CD4-positive, alpha-beta T cell treated with Interleukin-10 for 1 hour (primary cell): ENCODE data around the gene MRPL33.

Experiments
- DNase-seq: peaks from one replicate; pipeline ENCODE4 v3.0.0-alpha.2; 2020

The MRPL33 gene

DNA sequence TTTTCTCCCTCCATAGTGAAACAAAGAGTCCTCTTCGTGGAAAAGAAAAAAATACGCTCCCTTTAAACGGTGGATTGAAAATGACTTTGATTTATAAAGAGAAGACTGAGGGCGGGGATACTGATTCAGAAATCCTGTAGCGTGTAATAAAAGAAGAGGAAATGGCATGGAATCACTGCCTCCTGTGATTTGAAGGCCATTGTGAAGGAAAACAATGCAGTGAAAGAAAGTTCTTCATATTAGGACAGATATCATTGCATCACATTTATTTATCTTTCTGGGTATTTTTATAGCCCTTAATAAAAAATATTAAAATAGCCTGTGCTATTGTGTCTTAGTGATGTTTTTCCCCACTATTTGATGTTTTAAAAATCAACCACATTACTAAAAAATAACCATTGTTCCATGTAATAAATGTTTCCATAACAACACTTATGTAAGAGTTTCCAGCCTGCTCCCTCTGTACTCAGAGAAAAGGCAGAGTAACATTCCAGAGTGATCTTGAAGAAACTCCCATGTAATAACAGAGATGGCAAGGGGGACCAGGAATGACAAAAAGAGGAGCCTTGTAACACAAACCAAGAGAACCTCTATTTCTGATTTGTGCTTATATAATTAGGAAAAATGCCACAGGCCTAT, 8.0 kb downstream of the MRPL33 start:
- no peak for DNase-seq

- DNase-seq, result no peak
Measured at GRCh38 chr2:27781496-27781895, 10.0 kb downstream of the MRPL33 start.

DNA sequence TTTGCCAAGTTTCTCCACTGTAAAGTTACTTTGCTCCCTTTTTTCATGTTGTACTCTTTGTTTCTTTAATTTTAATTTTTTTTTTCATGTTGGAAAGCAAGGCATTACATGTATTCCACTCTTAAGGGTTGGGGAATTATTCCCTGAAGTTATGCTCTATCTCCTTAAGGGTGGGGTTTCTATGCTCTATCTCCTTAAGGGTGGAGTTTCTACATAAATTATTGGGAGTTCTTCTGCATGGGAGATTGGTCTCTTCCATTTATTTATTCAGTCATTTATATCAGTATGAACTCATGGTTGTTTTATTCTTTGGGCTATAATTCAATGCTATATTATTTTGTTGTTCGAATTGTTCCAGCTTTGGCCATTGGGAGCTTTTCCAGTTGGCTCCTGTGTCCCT, 11.2 kb downstream of the MRPL33 start:
- no peak for DNase-seq

DNA sequence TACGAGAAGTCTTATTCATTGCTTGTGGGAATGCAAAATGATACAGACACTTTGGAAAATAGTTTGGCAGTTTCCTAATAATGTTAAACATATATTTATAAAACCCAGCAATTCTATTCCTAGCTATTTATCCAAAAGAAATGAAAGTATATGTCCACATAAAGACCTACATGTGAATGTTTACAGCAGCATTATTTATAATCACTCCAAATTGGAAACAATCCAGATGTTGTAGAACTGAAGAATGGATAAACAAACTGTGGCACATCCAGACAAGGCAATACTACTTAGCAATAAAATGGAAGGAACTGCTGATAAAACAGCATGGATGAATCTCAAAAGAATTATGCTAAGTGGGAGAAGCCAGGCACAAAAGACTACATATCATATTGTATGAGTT, 19.3 kb downstream of the MRPL33 start:
- DNase-seq, result no peak

GRCh38 chr2:27792759-27793158, 21.2 kb downstream of the MRPL33 start:
- no peak for DNase-seq

GRCh38 chr2:27795093-27795834, 23.7 kb downstream of the MRPL33 start:
- DNase-seq, result no peak

- no peak for DNase-seq
Measured at GRCh38 chr2:27795868-27796277, 24.4 kb downstream of the MRPL33 start.

GRCh38 chr2:27796791-27797765, 25.6 kb downstream of the MRPL33 start:
- DNase-seq, result no peak

DNA sequence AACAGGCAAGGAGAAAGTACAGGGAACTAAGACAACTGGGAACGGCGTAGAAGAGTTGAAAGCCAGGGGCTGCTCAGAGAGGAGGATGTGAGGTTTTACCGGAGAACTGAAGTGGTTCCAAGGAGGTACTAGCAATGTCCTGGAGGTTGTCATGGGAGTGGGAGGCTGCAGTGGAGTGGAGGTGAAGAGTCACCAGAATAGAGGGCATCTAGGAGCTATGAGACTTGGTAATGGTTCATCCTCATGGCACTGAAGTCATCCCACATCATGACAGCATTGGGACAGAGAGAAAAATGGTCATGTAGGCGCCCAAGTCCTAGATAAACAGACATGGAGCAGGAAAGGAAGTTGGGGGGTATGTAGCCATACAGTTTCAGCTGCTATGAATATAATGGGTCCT, 26.3 kb downstream of the MRPL33 start:
- DNase-seq, result no peak

DNA sequence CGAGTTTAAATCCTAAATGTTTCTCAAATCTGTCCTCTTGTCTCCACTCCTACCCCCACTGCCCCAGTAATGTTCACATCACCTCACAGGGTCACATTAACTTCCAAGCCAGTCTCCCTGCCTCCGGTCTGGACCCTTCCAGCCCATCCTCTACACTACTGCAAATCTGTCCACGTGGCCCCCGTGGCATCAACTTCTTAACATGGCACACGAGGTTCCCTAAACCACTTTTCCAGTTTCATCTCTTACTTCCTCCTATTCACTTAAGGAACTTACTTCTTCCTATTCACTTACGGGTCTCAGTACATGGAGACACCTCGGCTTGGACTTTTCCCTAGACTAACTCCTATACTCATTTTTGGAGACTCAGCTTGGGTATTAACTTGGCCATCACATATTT, 27.0 kb downstream of the MRPL33 start:
- no peak for DNase-seq

- DNase-seq, result no peak
Measured at GRCh38 chr2:27798948-27799645, 27.6 kb downstream of the MRPL33 start.

- DNase-seq, result no peak
Measured at GRCh38 chr2:27799646-27800010, 28.1 kb downstream of the MRPL33 start.

GRCh38 chr2:27800856-27801255, 29.3 kb downstream of the MRPL33 start:
- DNase-seq, result no peak

DNA sequence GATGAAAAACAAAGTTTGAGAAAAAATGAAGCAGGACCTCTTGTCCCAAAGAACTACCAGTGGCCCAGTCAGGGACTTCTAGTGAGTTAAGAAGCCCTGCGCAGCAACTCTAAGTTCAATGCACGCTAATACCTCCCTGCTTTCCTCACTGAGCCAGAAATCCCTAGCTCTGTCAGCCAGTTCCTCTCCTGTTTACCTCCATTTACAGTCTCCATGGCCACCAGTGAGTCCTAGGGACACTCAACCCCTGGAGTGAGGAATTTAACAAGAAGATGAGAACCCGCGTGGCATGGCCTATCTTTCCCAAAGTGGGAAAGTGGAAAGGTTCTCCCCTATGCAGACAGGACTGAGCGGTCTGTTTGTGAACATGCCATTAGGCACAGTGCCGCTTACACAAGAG, 31.0 kb downstream of the MRPL33 start:
- DNase-seq, result no peak

- DNase-seq, result no peak
Measured at GRCh38 chr2:27803046-27803445, 31.5 kb downstream of the MRPL33 start.

DNA sequence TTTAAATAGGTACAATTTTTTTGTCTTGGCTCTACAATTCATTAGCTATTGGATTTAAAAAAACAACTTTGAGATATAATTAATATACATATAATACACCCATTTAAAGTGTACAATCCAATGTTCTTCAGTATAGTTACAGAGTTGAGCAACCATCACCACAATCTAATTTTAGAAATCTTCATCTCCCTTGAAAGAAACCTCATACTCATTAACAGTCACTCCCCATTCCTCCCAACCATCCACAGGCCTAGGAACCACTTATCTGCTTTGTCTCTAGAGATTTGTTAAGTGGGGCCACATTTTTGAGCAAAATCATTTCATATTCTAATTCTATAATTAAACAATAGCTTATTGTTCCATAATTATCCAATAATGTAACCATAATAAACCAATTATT, 32.6 kb downstream of the MRPL33 start:
- DNase-seq, result no peak

DNA sequence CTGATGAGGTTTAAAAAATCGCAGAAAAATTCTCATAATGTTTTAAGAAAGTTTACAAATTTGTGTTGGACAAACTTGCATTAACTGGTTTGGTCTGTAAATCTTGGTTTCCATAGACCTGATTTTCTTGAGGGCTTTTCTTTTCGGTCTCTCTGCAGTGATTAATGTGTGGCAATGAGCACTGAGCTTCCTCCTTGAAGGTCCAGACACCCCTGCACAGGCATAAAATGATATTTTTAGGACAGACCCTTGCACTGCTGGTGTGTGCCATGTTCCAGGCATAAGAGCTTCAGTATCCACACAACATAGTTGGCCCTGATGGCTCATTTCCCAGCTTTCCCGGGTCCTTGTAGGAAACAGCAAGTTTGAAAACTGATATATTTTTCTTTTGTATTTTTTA, 33.7 kb downstream of the MRPL33 start:
- no peak for DNase-seq

GRCh38 chr2:27806311-27807059, 35.0 kb downstream of the MRPL33 start:
- no peak for DNase-seq

DNA sequence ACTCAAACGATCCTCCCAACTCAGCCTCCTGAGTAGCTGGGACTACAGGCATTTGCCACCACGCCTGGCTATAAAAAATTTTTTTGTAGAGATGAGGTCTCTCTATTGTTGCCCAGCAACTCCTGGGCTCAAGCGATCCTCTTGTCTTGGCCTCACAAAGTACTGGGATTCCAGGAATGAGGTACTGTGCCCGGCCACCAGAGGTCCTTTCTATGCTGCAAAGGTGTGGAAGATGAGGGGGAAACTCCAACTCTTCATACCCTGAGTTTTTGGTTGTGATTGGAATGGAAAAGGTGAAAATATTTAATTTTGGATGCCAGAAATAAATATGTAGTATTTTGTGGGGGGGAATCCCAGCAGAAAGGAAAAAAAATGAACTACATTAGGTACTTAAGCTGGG, 36.0 kb downstream of the MRPL33 start:
- DNase-seq, result no peak

DNA sequence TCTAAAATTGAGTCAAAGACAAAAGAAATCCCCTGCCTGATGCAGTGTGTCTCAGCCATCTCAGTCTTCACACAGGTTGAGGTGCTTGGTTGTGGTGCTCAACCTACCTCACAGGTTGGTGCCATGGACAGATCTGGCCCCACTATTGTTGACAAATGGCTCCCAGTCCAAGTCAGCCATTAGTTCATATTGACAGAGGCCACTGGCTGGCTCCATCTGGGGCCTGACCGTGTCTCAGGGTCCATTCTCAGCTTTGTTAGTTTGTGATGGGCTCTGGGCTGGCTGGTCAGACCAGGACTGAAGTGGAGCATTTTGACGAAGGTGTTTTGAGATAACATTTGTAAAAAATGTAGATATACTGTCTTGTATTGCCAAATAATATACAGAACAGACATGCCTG, 36.9 kb downstream of the MRPL33 start:
- DNase-seq, result no peak

DNA sequence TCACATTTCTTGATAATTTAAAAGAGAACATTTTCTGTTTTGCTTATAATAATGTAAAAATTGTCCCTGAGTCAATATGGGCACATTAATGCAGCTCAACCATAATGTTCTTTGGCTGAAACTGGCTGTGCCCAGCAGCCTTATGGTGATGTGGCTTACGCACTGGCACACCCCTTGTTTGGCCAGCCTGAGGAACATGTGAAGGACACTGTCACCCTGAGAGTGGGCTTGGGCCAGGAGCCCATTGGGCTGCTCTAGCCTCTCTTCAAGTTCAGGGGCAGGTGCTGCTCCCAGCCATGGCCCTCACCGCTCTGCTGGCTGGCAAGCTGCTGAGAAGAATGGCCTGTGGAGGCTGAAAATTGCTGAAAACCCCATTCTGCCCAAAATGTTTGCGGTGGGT, 37.5 kb downstream of the MRPL33 start:
- no peak for DNase-seq

DNA sequence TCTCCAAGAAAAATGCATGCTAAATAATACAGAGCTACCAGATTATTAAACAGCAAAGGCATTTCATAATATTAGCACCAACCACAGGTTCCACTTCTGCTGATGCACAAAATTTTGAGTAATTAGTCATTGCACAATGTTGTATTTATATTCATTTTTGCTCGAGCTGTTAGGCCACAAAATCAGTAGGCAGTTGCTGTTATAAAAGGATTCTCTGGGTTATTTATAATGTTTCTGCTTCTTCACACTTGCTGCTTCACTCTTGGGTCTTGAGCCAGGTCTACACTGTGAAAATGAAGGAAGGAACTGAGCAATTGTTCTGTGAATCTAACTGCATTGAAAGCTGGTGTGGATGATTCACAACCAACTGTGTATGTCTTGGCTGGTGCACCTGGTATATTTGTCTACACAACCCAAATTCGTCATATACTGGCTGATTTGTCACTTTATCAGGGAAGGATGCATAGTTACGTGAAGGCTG, 38.3 kb downstream of the MRPL33 start:
- no peak for DNase-seq
